ENCODE data around the gene MALRD1. TPM values are rescaled to one million over a fixed set of nuclear protein-coding genes. Genes with fewer than 3 reads are reported as not detected.
"Not testable (repeated sequence)": the region's sequence is repeated elsewhere in the genome, so short reads cannot be mapped to it uniquely, and the experiment has no call there.

MALRD1 gene
- total RNA-seq, 4 donors from 2014 or later: 0.33 to 7.5 (median 1.1) TPM

- no peak overlapping the region for H3K4me3 ChIP-seq
- H3K27ac ChIP-seq (replicated peaks in 1 of 4): no peak overlapping the region
- H3K27me3 ChIP-seq: no peaks in the 10 kb centered on the region
- H3K36me3 ChIP-seq: no peaks in the 10 kb centered on the region
- H3K4me1 ChIP-seq: no peaks in the 10 kb centered on the region
- intact Hi-C loops (cut with DNase I): no loop called here
- no peak for TF ChIP-seq CTCF (IDR thresholded peaks at IDR 0.05)
- TF ChIP-seq EP300 (IDR thresholded peaks at IDR 0.05): no peak
- TF ChIP-seq POLR2A (IDR thresholded peaks at IDR 0.05; ENCODE audit: low read depth): no peak
- no peak for TF ChIP-seq POLR2AphosphoS5 (IDR thresholded peaks at IDR 0.05)
- H3K9me3 ChIP-seq: no peaks in the 10 kb centered on the region
- DNase-seq (ENCODE audit: extremely low spot score): no peak
Observed at GRCh38 chr10:19730907-19731217, 682.3 kb downstream of the MALRD1 start.

DNA sequence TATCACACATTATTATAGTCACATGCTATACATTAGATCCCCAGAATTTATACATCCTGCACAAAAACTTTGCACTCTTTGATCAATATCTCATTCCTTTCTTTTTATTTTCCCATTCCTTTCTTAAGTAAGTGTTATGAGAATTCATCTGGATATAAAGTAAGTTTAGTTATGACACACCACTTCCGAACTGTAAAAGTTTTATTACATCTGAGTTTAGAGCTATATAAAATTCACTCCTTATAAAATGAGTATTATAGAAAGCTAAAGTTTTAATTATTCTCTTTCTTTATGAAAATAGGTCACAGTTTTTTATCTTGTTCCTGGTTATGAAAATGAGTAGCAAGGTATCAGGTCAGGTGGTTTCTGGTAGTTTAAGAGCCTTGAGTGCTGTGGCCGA, 683.0 kb downstream of the MALRD1 start:
- no peak for TF ChIP-seq EP300 (IDR thresholded peaks at IDR 0.05)
- no peak for TF ChIP-seq POLR2AphosphoS5 (IDR thresholded peaks at IDR 0.05)
- TF ChIP-seq POLR2A (IDR thresholded peaks at IDR 0.05; ENCODE audit: low read depth): no peak
- no peak for TF ChIP-seq CTCF (IDR thresholded peaks at IDR 0.05)
- intact Hi-C loops (cut with DNase I): no loop called here
- Histone ChIP-seq H3K36me3 (no peaks in the 10 kb centered on the region), H3K4me1 (no peaks in the 10 kb centered on the region), H3K4me3 (no peak overlapping the region), H3K27me3 (no peaks in the 10 kb centered on the region), H3K27ac (replicated peaks in 1 of 4) (no peak overlapping the region), H3K9me3 (peaks cover 0 to 3% (median 0%) of the 10 kb centered on the region in 4 donors)
- DNase-seq (ENCODE audit: extremely low spot score): no peak
- 95% methylated on average over 2 of the region's 2 CpGs for WGBS

DNA sequence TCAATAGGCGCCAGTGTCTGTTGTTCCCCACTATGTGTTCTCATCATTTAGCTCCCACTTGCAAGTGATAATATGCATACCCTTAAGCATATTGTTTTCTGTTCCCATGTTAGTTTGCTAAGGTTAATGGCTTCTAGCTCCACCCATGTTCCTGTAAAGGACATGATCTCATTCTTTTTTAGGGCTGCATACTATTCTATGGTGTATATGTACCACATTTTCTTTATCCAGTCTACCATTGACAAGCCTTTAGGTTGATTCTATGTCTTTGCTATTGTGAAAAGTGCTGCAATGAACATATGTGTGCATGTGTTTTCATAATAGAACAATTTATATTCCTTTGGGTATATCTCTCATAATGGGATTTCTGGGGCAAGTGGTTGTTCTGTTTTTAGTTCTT, 689.8 kb downstream of the MALRD1 start:
- Histone ChIP-seq H3K9me3 (peaks cover 0 to 3% (median 0%) of the 10 kb centered on the region in 4 donors), H3K27ac (replicated peaks in 1 of 4) (no peak overlapping the region), H3K36me3 (no peaks in the 10 kb centered on the region), H3K4me1 (no peaks in the 10 kb centered on the region), H3K27me3 (no peaks in the 10 kb centered on the region), H3K4me3 (no peak overlapping the region)
- no peak for DNase-seq (ENCODE audit: extremely low spot score)
- no peak for TF ChIP-seq POLR2AphosphoS5 (IDR thresholded peaks at IDR 0.05)
- TF ChIP-seq CTCF (IDR thresholded peaks at IDR 0.05): no peak
- no peak for TF ChIP-seq POLR2A (IDR thresholded peaks at IDR 0.05; ENCODE audit: low read depth)
- TF ChIP-seq EP300 (IDR thresholded peaks at IDR 0.05): no peak
- intact Hi-C loops (cut with DNase I): no loop called here
- WGBS: 97% methylated on average over 1 of the region's 1 CpG

DNA sequence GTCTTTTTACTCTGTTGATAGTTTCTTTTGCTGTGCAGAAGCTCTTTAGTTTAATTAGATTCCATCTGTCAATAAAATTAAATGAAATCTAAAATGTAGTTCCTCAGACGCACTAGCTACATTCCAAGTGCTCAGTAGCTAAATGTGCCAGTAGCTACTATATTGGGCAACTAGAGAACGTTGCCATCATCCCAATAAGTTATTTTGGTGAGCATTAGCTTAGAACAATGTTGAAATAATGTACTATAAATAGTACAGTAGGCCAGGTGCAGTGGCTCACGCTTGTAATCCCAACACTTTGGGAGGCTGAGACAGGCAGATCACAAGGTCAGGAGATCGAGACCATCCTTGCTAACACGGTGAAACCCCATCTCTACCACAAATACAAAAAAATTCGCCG, 690.6 kb downstream of the MALRD1 start:
- H3K27me3 ChIP-seq; H3K9me3 ChIP-seq; intact Hi-C loops (cut with DNase I); H3K27ac ChIP-seq (replicated peaks in 1 of 4); H3K4me3 ChIP-seq; DNase-seq (ENCODE audit: extremely low spot score); H3K36me3 ChIP-seq; H3K4me1 ChIP-seq: not testable (repeated sequence)
- WGBS: 67% methylated on average over 7 of the region's 7 CpGs

DNA sequence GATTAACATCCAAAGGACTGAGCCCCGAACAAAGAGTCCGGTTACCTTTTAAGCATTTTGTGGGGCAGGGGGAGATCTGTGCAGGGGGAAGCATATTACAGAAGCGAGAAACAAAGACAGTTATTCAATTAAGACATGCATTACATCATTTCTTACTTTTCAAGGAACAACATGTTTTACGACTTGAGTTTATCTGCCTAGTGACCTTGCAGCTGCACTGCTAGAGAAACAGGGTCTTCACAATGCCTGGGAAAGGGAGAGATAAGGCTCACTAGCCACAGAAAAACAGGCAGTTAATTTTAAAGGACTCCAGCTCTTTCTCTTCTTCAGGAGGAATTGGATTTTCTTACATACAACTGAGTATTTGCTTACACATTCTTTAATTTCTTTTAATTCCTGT, 693.5 kb downstream of the MALRD1 start:
- H3K4me3 ChIP-seq; H3K9me3 ChIP-seq; H3K27me3 ChIP-seq; DNase-seq (ENCODE audit: extremely low spot score); intact Hi-C loops (cut with DNase I); H3K27ac ChIP-seq (replicated peaks in 1 of 4); H3K36me3 ChIP-seq; H3K4me1 ChIP-seq: not testable (repeated sequence)
- 81% methylated on average over 4 of the region's 4 CpGs for WGBS

GRCh38 chr10:19745672-19746071, 697.1 kb downstream of the MALRD1 start:
- Histone ChIP-seq H3K36me3 (no peaks in the 10 kb centered on the region), H3K9me3 (no peaks in the 10 kb centered on the region), H3K4me3 (no peak overlapping the region), H3K27me3 (no peaks in the 10 kb centered on the region), H3K27ac (replicated peaks in 1 of 4) (no peak overlapping the region), H3K4me1 (no peaks in the 10 kb centered on the region)
- no peak for TF ChIP-seq CTCF (IDR thresholded peaks at IDR 0.05)
- TF ChIP-seq POLR2A (IDR thresholded peaks at IDR 0.05; ENCODE audit: low read depth): no peak
- TF ChIP-seq POLR2AphosphoS5 (IDR thresholded peaks at IDR 0.05): no peak
- no peak for TF ChIP-seq EP300 (IDR thresholded peaks at IDR 0.05)
- DNase-seq (ENCODE audit: extremely low spot score): no peak
- intact Hi-C loops (cut with DNase I): no loop called here
- 89% methylated on average over 4 of the region's 4 CpGs for WGBS
